COLO829 (cell line): ENCODE data around the gene AVPI1.
"Not testable (repeated sequence)": the region's sequence is repeated elsewhere in the genome, so short reads cannot be mapped to it uniquely, and the experiment has no call there.

ENCODE experiments used
- DNase-seq: peaks from one replicate; pipeline ENCODE4 v3.0.0; 2012; ENCODE audit warnings: low spot score

AVPI1 gene

GRCh38 chr10:97640174-97640867, 46.7 kb downstream of the AVPI1 start, which contains the start of gene PI4K2A:
Gene PI4K2A (plus strand): TSS chr10:97640671. CDS start chr10:97640743, 72 bp downstream.
- DNase-seq, result peak; percentile 94

GRCh38 chr10:97639090-97639489, 48.0 kb downstream of the AVPI1 start:
- not testable (repeated sequence) for DNase-seq

- DNase-seq, result no peak
These were observed 51.5 kb downstream of the AVPI1 start for GRCh38 chr10:97635577-97635976.

- DNase-seq, result no peak
These were observed 53.1 kb downstream of the AVPI1 start for GRCh38 chr10:97633921-97634320.

- DNase-seq, result peak; percentile 71
These were observed 53.8 kb downstream of the AVPI1 start, which contains the start of gene MORN4 for GRCh38 chr10:97632949-97633884. Gene MORN4 (minus strand): TSS chr10:97633500. CDS start chr10:97619653, 13,847 bp downstream.

- no peak for DNase-seq
These were observed 55.9 kb downstream of the AVPI1 start for GRCh38 chr10:97631098-97631497.

GRCh38 chr10:97629289-97629688, 57.8 kb downstream of the AVPI1 start:
- DNase-seq, result no peak

- DNase-seq, result no peak
These were observed 58.8 kb downstream of the AVPI1 start for GRCh38 chr10:97628228-97628627.

- no peak for DNase-seq
These were observed 59.3 kb downstream of the AVPI1 start for GRCh38 chr10:97627731-97628130.
